ENCODE results near the gene CELSR3. TPM values are rescaled to one million over a fixed set of nuclear protein-coding genes. Genes with fewer than 3 reads are reported as not detected.

CELSR3 gene
- total and polyA plus RNA-seq, 7 experiments from 2014 or later = 0.17 to 8.7 (median 3.4) TPM

- no peaks in the 10 kb centered on the region for H3K9me3 ChIP-seq (ENCODE audit: control insufficient read depth in 2 of 3, low read length in 3 of 3)
- H3K4me3 Mint-ChIP-seq = peak overlapping the region; percentile 65 to 82 (median 76)
- H3K4me1 Mint-ChIP-seq = peaks cover 6 to 28% (median 11%) of the 10 kb centered on the region in 7 donors
- H3K4me3 ChIP-seq (ENCODE audit: low read length) = peak overlapping the region; percentile 70
- H3K4me1 ChIP-seq (ENCODE audit: control insufficient read depth in 2 of 2, insufficient read depth in 2 of 2, low read length in 2 of 2) = peaks cover 14 to 16% of the 10 kb centered on the region in 2 donors
- H3K27ac Mint-ChIP-seq = peak overlapping the region in 5 of 9 donors; percentile 12 to 82 (median 38)
- H3K36me3 ChIP-seq (ENCODE audit: control insufficient read depth in 2 of 3, insufficient read depth in 3 of 3, low read length in 3 of 3) = no peaks in the 10 kb centered on the region
- CTCF ChIA-PET = interaction anchor here (0.8 to 1.0 kb wide), 2 partner anchors 22 to 461 kb away, joined by 3 to 4 read pairs; partner anchors contain the start of gene SLC26A6
- ATAC-seq (peak; percentile 8), DNase-seq (peak in 5 of 9 donors; percentile 17 to 48 (median 38))
- H3K27me3 ChIP-seq (ENCODE audit: control insufficient read depth in 2 of 2, insufficient read depth in 2 of 2, low read length in 2 of 2) = no peaks in the 10 kb centered on the region
- peak overlapping the region; percentile 65 for H3K27ac ChIP-seq (ENCODE audit: low read depth, low read length)
- peaks cover 2 to 15% (median 5%) of the 10 kb centered on the region in 5 donors for H3K27me3 Mint-ChIP-seq
- intact Hi-C loops (cut with micrococcal nuclease) = loop anchor here (1.0 to 5.0 kb wide), 11 partner anchors 7 to 470 kb away; partner anchors contain the start of genes SLC26A6 (in 2 of the 2), UQCRC1 (in 2 of the 2), CDC25A (in 1 of the 2) and IP6K2 (in 1 of the 2)
- H3K36me3 Mint-ChIP-seq = peaks cover 0 to 2% (median 0%) of the 10 kb centered on the region in 5 donors
- POLR2A ChIA-PET = interaction anchor here (0.9 to 2.2 kb wide), 2 partner anchors 21 to 23 kb away, joined by 3 to 8 read pairs; partner anchors contain the start of gene SLC26A6
- peaks cover 0 to 5% (median 0%) of the 10 kb centered on the region in 11 donors for H3K9me3 Mint-ChIP-seq
Observed at GRCh38 chr3:48656841-48657281, 5.8 kb downstream of the CELSR3 start.

- no peaks in the 10 kb centered on the region for H3K36me3 ChIP-seq (ENCODE audit: control insufficient read depth in 2 of 3, insufficient read depth in 3 of 3, low read length in 3 of 3)
- peaks cover 12 to 14% of the 10 kb centered on the region in 2 donors for H3K4me1 ChIP-seq (ENCODE audit: control insufficient read depth in 2 of 2, insufficient read depth in 2 of 2, low read length in 2 of 2)
- DNase-seq = peak; percentile 75 to 87 (median 86)
- CTCF ChIA-PET = interaction anchor here (0.6 to 1.0 kb wide), 3 partner anchors 21 to 462 kb away, joined by 3 to 4 read pairs (median 3); partner anchors contain the start of gene SLC26A6
- peak overlapping the region; percentile 67 to 86 (median 80) for H3K4me3 Mint-ChIP-seq
- peak overlapping the region; percentile 70 for H3K4me3 ChIP-seq (ENCODE audit: low read length)
- peaks cover 0 to 2% (median 0%) of the 10 kb centered on the region in 5 donors for H3K36me3 Mint-ChIP-seq
- no peaks in the 10 kb centered on the region for H3K9me3 ChIP-seq (ENCODE audit: control insufficient read depth in 2 of 3, low read length in 3 of 3)
- ATAC-seq = peak; percentile 90
- H3K27me3 Mint-ChIP-seq = peaks cover 0 to 15% (median 5%) of the 10 kb centered on the region in 5 donors
- peak overlapping the region; percentile 42 to 88 (median 79) for H3K27ac Mint-ChIP-seq
- H3K4me1 Mint-ChIP-seq = peaks cover 6 to 23% (median 9%) of the 10 kb centered on the region in 7 donors
- peak overlapping the region; percentile 65 for H3K27ac ChIP-seq (ENCODE audit: low read depth, low read length)
- H3K27me3 ChIP-seq (ENCODE audit: control insufficient read depth in 2 of 2, insufficient read depth in 2 of 2, low read length in 2 of 2) = no peaks in the 10 kb centered on the region
- intact Hi-C loops (cut with micrococcal nuclease) = loop anchor here (1.0 to 5.0 kb wide), 11 partner anchors 8 to 469 kb away; partner anchors contain the start of genes SLC26A6 (in 2 of the 2), UQCRC1 (in 2 of the 2), CDC25A (in 1 of the 2) and IP6K2 (in 1 of the 2)
- POLR2A ChIA-PET = interaction anchor here (0.9 to 2.2 kb wide), 2 partner anchors 21 to 22 kb away, joined by 3 to 8 read pairs; partner anchors contain the start of gene SLC26A6
- peaks cover 0 to 4% (median 0%) of the 10 kb centered on the region in 11 donors for H3K9me3 Mint-ChIP-seq
Observed at GRCh38 chr3:48656061-48656840, 6.4 kb downstream of the CELSR3 start.

DNA sequence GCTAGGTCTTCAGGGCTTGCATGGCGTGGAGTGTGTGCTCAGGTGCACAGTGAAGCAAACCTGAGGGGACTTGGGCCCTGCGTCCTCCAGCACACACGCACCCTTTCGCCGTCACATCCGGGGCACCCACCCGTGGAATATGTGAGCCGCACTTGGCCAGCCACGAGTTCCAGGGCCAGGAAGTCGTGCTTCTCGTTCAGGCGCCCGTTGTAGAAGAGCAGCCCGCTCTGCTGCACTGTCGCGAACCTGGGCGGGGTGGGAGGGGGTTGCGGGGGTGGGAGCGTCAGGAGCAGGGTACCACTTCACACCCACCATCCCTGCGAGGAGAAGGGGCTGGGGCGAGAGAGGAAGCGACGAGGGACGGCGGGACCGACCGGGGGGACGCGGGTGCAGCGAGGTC, 7.1 kb downstream of the CELSR3 start:
- peak in 8 of 9 donors; percentile 30 to 73 (median 54) for DNase-seq
- Histone ChIP-seq H3K27me3 (ENCODE audit: control insufficient read depth in 2 of 2, insufficient read depth in 2 of 2, low read length in 2 of 2) (no peaks in the 10 kb centered on the region), H3K4me1 (ENCODE audit: control insufficient read depth in 2 of 2, insufficient read depth in 2 of 2, low read length in 2 of 2) (peaks cover 10 to 14% of the 10 kb centered on the region in 2 donors), H3K27ac (ENCODE audit: low read depth, low read length) (peak overlapping the region; percentile 65), H3K9me3 (ENCODE audit: control insufficient read depth in 2 of 3, low read length in 3 of 3) (no peaks in the 10 kb centered on the region), H3K36me3 (ENCODE audit: control insufficient read depth in 2 of 3, insufficient read depth in 3 of 3, low read length in 3 of 3) (no peaks in the 10 kb centered on the region), H3K4me3 (ENCODE audit: low read length) (peak overlapping the region; percentile 70)
- ChIA-PET POLR2A (interaction anchor here (2.2 kb wide), 1 partner anchor 20 kb away, joined by 8 read pairs; the partner anchor contains the start of gene SLC26A6), CTCF (interaction anchor here (0.6 kb wide), 1 partner anchor 219 kb away, joined by 3 read pairs; no protein-coding TSS in a partner anchor)
- peaks cover 0 to 4% (median 0%) of the 10 kb centered on the region in 11 donors for H3K9me3 Mint-ChIP-seq
- H3K4me1 Mint-ChIP-seq = peaks cover 8 to 23% (median 10%) of the 10 kb centered on the region in 7 donors
- peak overlapping the region; percentile 67 to 86 (median 80) for H3K4me3 Mint-ChIP-seq
- H3K36me3 Mint-ChIP-seq = peaks cover 0 to 2% (median 0%) of the 10 kb centered on the region in 5 donors
- H3K27me3 Mint-ChIP-seq = peaks cover 0 to 15% (median 5%) of the 10 kb centered on the region in 5 donors
- intact Hi-C loops (cut with micrococcal nuclease) = loop anchor here (1.0 to 5.0 kb wide), 11 partner anchors 9 to 468 kb away; partner anchors contain the start of genes SLC26A6 (in 2 of the 2), UQCRC1 (in 2 of the 2), CDC25A (in 1 of the 2) and IP6K2 (in 1 of the 2)
- peak overlapping the region; percentile 42 to 88 (median 81) for H3K27ac Mint-ChIP-seq
- peak; percentile 19 for ATAC-seq

DNA sequence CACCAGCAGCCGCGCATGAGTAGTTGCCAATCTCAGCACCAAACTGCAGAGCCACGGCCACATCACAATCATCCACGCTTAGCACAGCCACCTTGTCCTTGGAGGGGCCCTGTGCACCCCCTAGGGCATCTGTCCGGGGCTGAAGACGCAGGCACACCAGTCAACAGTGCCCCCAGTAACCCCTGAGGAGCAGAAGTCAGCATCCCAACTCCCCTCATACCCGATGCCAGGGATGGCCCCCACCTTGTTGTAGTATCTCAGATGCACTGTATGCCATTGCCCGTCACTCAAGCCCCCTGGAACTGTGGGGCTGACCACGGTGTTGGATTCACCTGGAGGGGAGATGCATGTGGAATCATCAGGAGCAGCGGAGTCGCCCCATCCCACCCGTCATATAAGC, 7.6 kb downstream of the CELSR3 start:
- peaks cover 4 to 21% (median 10%) of the 10 kb centered on the region in 7 donors for H3K4me1 Mint-ChIP-seq
- H3K4me3 ChIP-seq (ENCODE audit: low read length) = peak overlapping the region; percentile 14

GRCh38 chr3:48652923-48653715, 9.6 kb downstream of the CELSR3 start:
- H3K4me3 Mint-ChIP-seq = peak overlapping the region in 2 of 10 donors; percentile 17 to 47
- peaks cover 0 to 1% (median 0%) of the 10 kb centered on the region in 11 donors for H3K9me3 Mint-ChIP-seq
- no peaks in the 10 kb centered on the region for H3K36me3 ChIP-seq (ENCODE audit: control insufficient read depth in 2 of 3, insufficient read depth in 3 of 3, low read length in 3 of 3)
- H3K27ac ChIP-seq (ENCODE audit: low read depth, low read length) = no peak overlapping the region
- peaks cover 10 to 14% of the 10 kb centered on the region in 2 donors for H3K4me1 ChIP-seq (ENCODE audit: control insufficient read depth in 2 of 2, insufficient read depth in 2 of 2, low read length in 2 of 2)
- peak overlapping the region in 1 of 9 donors; percentile 67 for H3K27ac Mint-ChIP-seq
- ATAC-seq (no peak), DNase-seq (no peak)
- H3K27me3 Mint-ChIP-seq = no peaks in the 10 kb centered on the region
- no peak overlapping the region for H3K4me3 ChIP-seq (ENCODE audit: low read length)
- intact Hi-C loops (cut with micrococcal nuclease) = no loop called here
- H3K4me1 Mint-ChIP-seq = peaks cover 4 to 21% (median 10%) of the 10 kb centered on the region in 7 donors
- ChIA-PET POLR2A (interaction anchor here (0.6 to 1.3 kb wide), 2 partner anchors 17 to 417 kb away, joined by 3 to 4 read pairs; partner anchors contain the start of gene SLC26A6), CTCF (interaction anchor here (0.6 kb wide), 1 partner anchor 517 kb away, joined by 3 read pairs; no protein-coding TSS in a partner anchor)
- no peaks in the 10 kb centered on the region for H3K27me3 ChIP-seq (ENCODE audit: control insufficient read depth in 2 of 2, insufficient read depth in 2 of 2, low read length in 2 of 2)
- H3K36me3 Mint-ChIP-seq = peaks cover 0 to 2% (median 0%) of the 10 kb centered on the region in 5 donors
- H3K9me3 ChIP-seq (ENCODE audit: control insufficient read depth in 2 of 3, low read length in 3 of 3) = no peaks in the 10 kb centered on the region

More for the DNA sequence above, 7.6 kb downstream of the CELSR3 start:
- no peak for DNase-seq
- Mint-ChIP-seq H3K4me3 (peak overlapping the region; percentile 62 to 86 (median 75)), H3K36me3 (peaks cover 0 to 2% (median 0%) of the 10 kb centered on the region in 5 donors), H3K27me3 (peaks cover 0 to 11% (median 5%) of the 10 kb centered on the region in 5 donors), H3K27ac (peak overlapping the region in 8 of 9 donors; percentile 33 to 88 (median 82)), H3K9me3 (peaks cover 0 to 4% (median 0%) of the 10 kb centered on the region in 11 donors)
- Histone ChIP-seq H3K36me3 (ENCODE audit: control insufficient read depth in 2 of 3, insufficient read depth in 3 of 3, low read length in 3 of 3) (no peaks in the 10 kb centered on the region), H3K27me3 (ENCODE audit: control insufficient read depth in 2 of 2, insufficient read depth in 2 of 2, low read length in 2 of 2) (no peaks in the 10 kb centered on the region), H3K27ac (ENCODE audit: low read depth, low read length) (peak overlapping the region; percentile 65), H3K4me1 (ENCODE audit: control insufficient read depth in 2 of 2, insufficient read depth in 2 of 2, low read length in 2 of 2) (peaks cover 10 to 14% of the 10 kb centered on the region in 2 donors), H3K9me3 (ENCODE audit: control insufficient read depth in 2 of 3, low read length in 3 of 3) (no peaks in the 10 kb centered on the region)
- intact Hi-C loops (cut with micrococcal nuclease) = loop anchor here in 1 of 2 donors (5.0 kb wide), 1 partner anchor 468 kb away; the partner anchor contains the start of gene CDC25A
- no peak for ATAC-seq
- ChIA-PET CTCF (interaction anchor here (0.6 kb wide), 1 partner anchor 219 kb away, joined by 3 read pairs; no protein-coding TSS in a partner anchor), POLR2A (no interaction called here)

Measured in naive thymus-derived CD4-positive, alpha-beta T cell (primary cell).